IPS-15b (cell line): ENCODE data around the gene SLC43A2.
"Not testable (repeated sequence)": the region's sequence is repeated elsewhere in the genome, so short reads cannot be mapped to it uniquely, and the experiment has no call there.

Source experiments
- H3K27me3 ChIP-seq: one replicate; pipeline ENCODE4 v1.6.1; 2013; ENCODE audit warnings: low read length; ENCODE audit not compliant: control insufficient read depth, insufficient read depth
- H3K36me3 ChIP-seq: one replicate; pipeline ENCODE4 v1.6.1; 2013; ENCODE audit warnings: low read length; ENCODE audit not compliant: control insufficient read depth, insufficient read depth
- H3K4me1 ChIP-seq: one replicate; pipeline ENCODE4 v1.6.1; 2013; ENCODE audit warnings: mild to moderate bottlenecking, low read length; ENCODE audit not compliant: control insufficient read depth, insufficient read depth
- H3K4me3 ChIP-seq: one replicate; pipeline ENCODE4 v1.5.1; 2013; ENCODE audit warnings: low read depth, low read length
- H3K9ac ChIP-seq: one replicate; pipeline ENCODE4 v1.6.1; 2013; ENCODE audit warnings: low read depth, mild to moderate bottlenecking, low read length
- H3K9me3 ChIP-seq: one replicate; pipeline ENCODE4 v1.6.1; 2013; ENCODE audit warnings: mild to moderate bottlenecking, low read length; ENCODE audit not compliant: control insufficient read depth, insufficient read depth

SLC43A2 gene

GRCh38 chr17:1576500-1576899, 52.1 kb downstream of the SLC43A2 start:
- H3K4me3 ChIP-seq, result no peak overlapping the region
- no peaks in the 10 kb centered on the region for H3K27me3 ChIP-seq
- peaks cover 5% of the 10 kb centered on the region for H3K36me3 ChIP-seq
- H3K9ac ChIP-seq, result no peak overlapping the region
- H3K9me3 ChIP-seq, result no peaks in the 10 kb centered on the region
- H3K4me1 ChIP-seq, result peaks cover 1% of the 10 kb centered on the region

GRCh38 chr17:1574697-1575471, 53.8 kb downstream of the SLC43A2 start:
- Histone ChIP-seq H3K4me1 (peaks cover 3% of the 10 kb centered on the region), H3K9ac (no peak overlapping the region), H3K4me3 (no peak overlapping the region), H3K36me3 (peaks cover 2% of the 10 kb centered on the region), H3K9me3 (no peaks in the 10 kb centered on the region), H3K27me3 (no peaks in the 10 kb centered on the region)

- no peak overlapping the region for H3K9ac ChIP-seq
- H3K9me3 ChIP-seq, result no peaks in the 10 kb centered on the region
- H3K4me3 ChIP-seq, result no peak overlapping the region
- no peaks in the 10 kb centered on the region for H3K27me3 ChIP-seq
- H3K4me1 ChIP-seq, result peaks cover 6% of the 10 kb centered on the region
- H3K36me3 ChIP-seq, result peaks cover 2% of the 10 kb centered on the region
Measured at GRCh38 chr17:1573932-1574696, 54.5 kb downstream of the SLC43A2 start.

- H3K36me3 ChIP-seq, H3K27me3 ChIP-seq, H3K9me3 ChIP-seq, H3K4me3 ChIP-seq, H3K9ac ChIP-seq, H3K4me1 ChIP-seq: not testable (repeated sequence)
Measured at GRCh38 chr17:1572646-1573045, 56.0 kb downstream of the SLC43A2 start.

- H3K36me3 ChIP-seq, result peaks cover 2% of the 10 kb centered on the region
- H3K9ac ChIP-seq, result no peak overlapping the region
- no peak overlapping the region for H3K4me3 ChIP-seq
- H3K4me1 ChIP-seq, result peaks cover 8% of the 10 kb centered on the region
- no peaks in the 10 kb centered on the region for H3K27me3 ChIP-seq
- H3K9me3 ChIP-seq, result no peaks in the 10 kb centered on the region
Measured at GRCh38 chr17:1571341-1571704, 57.3 kb downstream of the SLC43A2 start.

- H3K9me3 ChIP-seq, result no peaks in the 10 kb centered on the region
- peaks cover 8% of the 10 kb centered on the region for H3K4me1 ChIP-seq
- no peak overlapping the region for H3K9ac ChIP-seq
- H3K4me3 ChIP-seq, result no peak overlapping the region
- no peaks in the 10 kb centered on the region for H3K27me3 ChIP-seq
- no peaks in the 10 kb centered on the region for H3K36me3 ChIP-seq
Measured at GRCh38 chr17:1568950-1569810, 59.5 kb downstream of the SLC43A2 start.

GRCh38 chr17:1566505-1567199, 62.0 kb downstream of the SLC43A2 start:
- no peak overlapping the region for H3K9ac ChIP-seq
- H3K4me1 ChIP-seq, result peaks cover 8% of the 10 kb centered on the region
- H3K9me3 ChIP-seq, result no peaks in the 10 kb centered on the region
- H3K27me3 ChIP-seq, result peaks cover 4% of the 10 kb centered on the region
- H3K36me3 ChIP-seq, result no peaks in the 10 kb centered on the region
- H3K4me3 ChIP-seq, result no peak overlapping the region

- Histone ChIP-seq H3K4me1 (peaks cover 9% of the 10 kb centered on the region), H3K9me3 (no peaks in the 10 kb centered on the region), H3K27me3 (peaks cover 4% of the 10 kb centered on the region), H3K36me3 (no peaks in the 10 kb centered on the region), H3K4me3 (no peak overlapping the region), H3K9ac (no peak overlapping the region)
Measured at GRCh38 chr17:1565877-1566276, 62.8 kb downstream of the SLC43A2 start.

- no peak overlapping the region for H3K9ac ChIP-seq
- H3K9me3 ChIP-seq, result no peaks in the 10 kb centered on the region
- peaks cover 4% of the 10 kb centered on the region for H3K27me3 ChIP-seq
- H3K4me3 ChIP-seq, result no peak overlapping the region
- peaks cover 5% of the 10 kb centered on the region for H3K4me1 ChIP-seq
- H3K36me3 ChIP-seq, result no peaks in the 10 kb centered on the region
Measured at GRCh38 chr17:1563786-1564613, 64.6 kb downstream of the SLC43A2 start.

GRCh38 chr17:1563471-1563785, 65.2 kb downstream of the SLC43A2 start:
- H3K4me1 ChIP-seq, H3K9ac ChIP-seq, H3K27me3 ChIP-seq, H3K9me3 ChIP-seq, H3K4me3 ChIP-seq, H3K36me3 ChIP-seq: not testable (repeated sequence)
